Adrenal gland (tissue), 5 donors: Measurements from ENCODE around the gene UGT1A9.

Experiments
- CTCF ChIP-seq, 6 experiments: fragments of 450-650 bp in 4 of 6; fragments of 200-600 bp in 2 of 6; sonication (generic) in 1 of 6; IDR thresholded peaks; 1 replicate in 5 of 6; 2 replicates in 1 of 6; pipeline versions ENCODE4 v1.5.1 to v1.8.0; 2016 to 2021; ENCODE audit warnings: antibody characterized with exemption in 6 of 6, mild to moderate bottlenecking in 2 of 6, moderate library complexity in 1 of 6
- POLR2A ChIP-seq, 2 donors: fragments of 450-650 bp; IDR thresholded peaks; one replicate each; pipeline ENCODE4 v1.6.1; 2017; ENCODE audit warnings: antibody characterized with exemption in 2 of 2, mild to moderate bottlenecking in 2 of 2, moderate library complexity in 1 of 2
- donor health status: DM: no; HTN: no; CAD: no.

- TF ChIP-seq CTCF (IDR thresholded peaks at IDR 0.05) (no peak), POLR2A (IDR thresholded peaks at IDR 0.05) (no peak)
Measured at GRCh38 chr2:233789554-233789953, 117.9 kb downstream of the UGT1A9 start.
